GM21717 (cell line): ENCODE measurements around the gene SLF1.

Experiments used
- ATAC-seq: cut with Tn5 transposase; IDR thresholded peaks from one replicate; pipeline ENCODE4 v1.9.1; 2021; ENCODE audit warnings: mild to moderate bottlenecking, moderate library complexity; ENCODE audit not compliant: unreplicated experiment

SLF1 gene

DNA sequence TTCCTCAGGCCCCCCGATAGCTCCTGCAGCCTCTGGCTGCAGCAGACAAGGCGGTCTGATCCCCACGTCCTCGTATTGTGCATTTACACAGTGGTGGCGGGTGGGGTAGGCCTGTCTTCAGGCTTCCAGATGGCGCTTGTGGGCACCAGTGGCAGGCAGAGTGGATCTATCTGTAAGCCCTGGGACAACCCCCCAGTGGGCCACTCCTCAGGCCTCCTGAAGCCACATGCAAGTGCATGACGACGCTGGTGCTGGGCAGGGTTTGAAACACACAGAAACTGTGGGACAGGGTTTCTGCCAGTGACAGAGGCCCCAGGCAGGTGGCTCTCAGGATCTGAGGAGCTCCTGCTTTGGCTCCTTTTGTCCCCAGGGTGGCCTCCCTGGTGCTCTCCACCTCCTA, 42.0 kb downstream of the SLF1 start:
- ATAC-seq: no peak

DNA sequence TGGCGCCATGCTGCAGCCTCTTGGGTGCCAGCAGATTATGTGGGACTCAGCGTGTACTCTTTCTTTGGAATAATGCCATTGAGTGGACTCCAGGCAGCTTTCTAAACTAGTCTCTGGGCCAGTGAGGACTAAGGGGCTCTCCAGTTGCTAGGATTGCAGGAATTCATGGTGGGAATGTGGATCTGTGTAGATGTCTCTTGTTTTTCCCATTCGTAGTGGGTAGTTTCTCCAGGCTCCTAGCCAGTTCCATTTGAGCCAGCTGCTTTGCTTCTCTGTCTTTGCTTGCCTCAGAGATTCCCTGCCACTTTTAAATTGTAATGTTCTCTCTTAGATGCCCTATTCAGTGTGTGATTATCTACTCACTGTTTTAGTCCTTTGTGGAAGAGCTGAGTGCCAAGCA, 42.6 kb downstream of the SLF1 start:
- ATAC-seq: no peak

- no peak for ATAC-seq
These were observed 49.5 kb downstream of the SLF1 start for GRCh38 chr5:94667937-94668336.

- no peak for ATAC-seq
These were observed 52.3 kb downstream of the SLF1 start for GRCh38 chr5:94670726-94671125.

- ATAC-seq: no peak
These were observed 54.3 kb downstream of the SLF1 start for GRCh38 chr5:94672746-94673145.

DNA sequence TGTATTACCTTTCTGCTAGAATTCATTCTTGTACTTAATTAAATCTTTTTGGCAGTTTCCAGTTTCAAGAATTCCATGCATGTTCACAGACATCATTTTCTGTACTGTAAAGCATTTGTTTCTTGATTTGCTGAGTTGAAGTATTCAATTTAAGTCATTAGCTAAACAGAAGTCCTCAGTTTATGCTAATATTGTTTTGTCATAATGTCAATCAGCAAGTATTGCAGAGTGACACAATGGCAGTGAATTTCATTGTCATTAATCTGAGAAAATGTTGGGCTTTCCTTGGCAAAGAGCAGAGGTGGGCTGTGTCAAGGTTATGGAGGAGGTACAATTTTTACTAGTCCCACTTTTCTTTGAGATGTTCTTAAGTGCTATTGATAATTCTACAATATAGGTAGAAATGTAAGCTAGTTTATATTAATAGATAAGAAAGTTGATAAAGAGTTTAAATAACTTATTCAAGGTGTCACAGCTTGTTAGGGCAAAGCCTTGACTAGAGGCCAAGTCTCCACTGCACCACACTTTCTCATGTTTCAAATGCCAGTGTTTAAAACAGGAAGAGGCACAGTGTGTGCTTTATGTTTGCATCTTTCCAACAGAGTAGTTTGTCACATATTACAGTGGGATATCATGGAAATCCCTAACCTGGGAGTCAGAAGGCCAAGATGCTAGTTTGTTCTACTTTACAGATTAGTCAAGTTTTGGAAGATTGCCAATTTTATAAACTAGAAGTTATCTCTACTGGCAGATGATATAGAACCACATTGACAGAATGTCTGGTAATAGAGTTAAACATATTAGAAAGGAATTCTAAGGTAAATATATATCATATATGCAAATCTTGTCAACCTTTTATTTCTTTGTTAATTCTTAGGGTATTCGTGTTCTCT, 56.3 kb downstream of the SLF1 start:
- ATAC-seq: no peak

DNA sequence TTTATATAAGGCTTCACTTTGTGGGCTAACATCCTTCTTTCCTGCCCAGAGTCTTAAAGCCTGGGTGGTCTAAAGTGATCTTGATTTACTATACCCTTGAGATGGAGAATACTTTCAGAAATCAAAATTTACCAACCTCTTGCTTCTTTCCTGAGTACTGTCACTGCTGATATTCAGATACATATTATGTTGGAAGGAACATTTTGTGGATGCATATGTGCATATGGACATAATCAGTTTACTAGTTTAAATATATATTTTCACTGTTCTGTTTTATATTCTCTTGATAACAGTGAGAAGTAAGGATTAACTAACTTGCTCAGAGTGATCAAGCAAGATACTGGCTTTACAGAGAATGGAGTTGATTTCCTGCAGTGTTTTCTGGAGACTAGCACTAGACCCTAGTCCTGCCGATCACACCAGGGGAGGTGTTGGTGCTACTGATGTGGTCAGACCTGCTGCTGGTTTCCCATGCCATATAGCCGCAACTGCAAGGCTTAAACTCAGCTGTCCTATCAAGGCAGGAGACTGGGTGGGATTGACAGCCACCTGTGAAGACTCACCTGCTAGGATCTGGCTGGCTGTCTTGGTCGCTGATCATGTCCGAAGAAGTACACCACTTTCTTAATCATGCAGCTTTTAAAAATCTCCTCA, 57.6 kb downstream of the SLF1 start:
- ATAC-seq: no peak

- no peak for ATAC-seq
These were observed 64.5 kb downstream of the SLF1 start for GRCh38 chr5:94682814-94683520.

DNA sequence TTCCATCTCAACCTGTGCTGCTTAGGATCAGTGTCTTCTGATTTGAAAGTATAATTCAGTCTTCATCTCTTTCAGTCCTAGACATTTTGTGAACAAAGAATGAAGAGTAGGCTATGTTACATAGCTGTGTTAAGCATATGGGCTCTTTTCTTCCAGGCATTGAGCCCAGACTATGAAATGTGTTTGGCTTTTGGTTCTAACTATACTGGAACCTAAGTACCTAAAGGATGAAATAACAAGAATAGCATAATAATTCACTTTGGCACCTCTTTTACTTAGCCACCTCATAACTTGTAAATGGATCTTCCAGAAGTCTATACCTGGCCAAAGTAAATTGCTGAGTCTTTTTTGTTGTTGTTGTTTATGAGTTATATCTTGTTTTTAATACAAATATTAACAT, 71.4 kb downstream of the SLF1 start:
- ATAC-seq: no peak

- ATAC-seq: no peak
These were observed 72.3 kb downstream of the SLF1 start for GRCh38 chr5:94690778-94691177.

DNA sequence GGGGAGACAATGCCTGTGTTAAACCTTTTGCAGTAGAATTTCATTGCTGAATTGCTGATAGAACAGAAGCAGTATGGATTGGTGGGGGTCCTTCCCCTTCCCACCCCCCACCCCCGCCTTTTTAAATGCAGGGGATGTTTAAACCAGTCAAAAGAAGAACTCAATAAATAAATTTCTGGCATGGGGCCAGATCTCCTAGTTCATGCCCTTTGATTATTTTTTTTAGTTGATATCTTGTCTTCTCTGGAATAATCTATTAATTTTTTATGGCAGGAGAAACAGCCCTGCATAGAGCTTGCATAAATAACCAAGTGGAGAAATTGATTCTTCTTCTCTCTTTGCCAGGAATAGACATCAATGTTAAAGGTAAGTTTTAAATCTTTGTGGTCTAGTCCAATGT, 72.8 kb downstream of the SLF1 start:
- ATAC-seq: no peak

GRCh38 chr5:94691949-94692348, 73.5 kb downstream of the SLF1 start:
- no peak for ATAC-seq

DNA sequence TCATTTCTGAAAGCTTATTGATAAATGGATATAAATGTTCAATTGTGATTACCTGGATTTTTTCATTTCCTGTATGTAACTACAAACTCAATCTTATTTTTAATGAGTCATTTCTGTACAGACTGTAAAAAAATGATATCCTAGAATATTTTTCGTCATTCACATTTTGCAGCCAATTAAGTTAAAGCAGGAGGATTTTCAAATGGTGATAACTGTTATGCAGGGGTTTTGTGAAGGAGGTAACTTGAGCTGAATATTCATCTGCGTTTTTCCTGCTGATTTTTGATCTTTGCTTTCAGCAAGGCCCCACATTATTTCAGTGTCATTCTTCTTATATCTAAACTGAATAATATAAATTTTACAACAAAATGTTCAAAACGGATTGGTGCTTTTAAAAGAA, 74.1 kb downstream of the SLF1 start:
- no peak for ATAC-seq

DNA sequence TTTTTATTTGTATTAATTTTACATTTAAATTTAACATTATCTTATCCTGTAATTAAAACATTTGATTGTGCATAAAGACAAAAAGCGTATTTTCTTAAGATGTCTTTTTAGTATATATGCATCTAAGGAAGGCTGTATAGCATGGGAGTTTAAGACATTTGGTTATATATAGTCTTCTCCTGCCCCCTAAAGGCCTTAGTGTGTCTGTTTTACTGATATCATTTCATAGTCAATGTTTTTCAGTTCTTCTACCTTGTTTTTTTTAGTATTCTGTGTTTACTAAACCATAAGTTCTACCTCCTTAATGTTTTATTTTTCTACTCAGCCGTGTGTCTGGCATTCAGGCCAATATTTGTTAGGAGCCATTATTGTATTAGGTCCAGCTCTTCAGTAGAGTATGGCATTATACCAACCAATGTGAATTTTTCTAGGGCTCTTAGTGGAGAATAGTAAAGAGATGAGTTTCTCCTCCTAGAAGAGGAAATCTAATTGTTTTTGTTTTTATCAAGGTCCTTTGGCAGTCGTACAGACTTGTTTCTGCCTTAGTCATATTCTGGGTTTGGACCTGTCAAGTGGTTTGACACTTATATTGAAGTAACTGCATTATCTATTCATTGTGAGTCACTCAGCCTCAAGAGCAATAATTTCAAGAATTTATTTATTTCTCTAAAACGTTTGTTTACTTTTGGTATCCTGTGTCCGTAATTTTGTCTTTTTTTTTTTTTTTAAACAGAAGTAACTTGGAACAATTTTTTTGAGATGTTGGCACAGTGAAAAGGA, 74.8 kb downstream of the SLF1 start:
- ATAC-seq: peak; percentile 78

DNA sequence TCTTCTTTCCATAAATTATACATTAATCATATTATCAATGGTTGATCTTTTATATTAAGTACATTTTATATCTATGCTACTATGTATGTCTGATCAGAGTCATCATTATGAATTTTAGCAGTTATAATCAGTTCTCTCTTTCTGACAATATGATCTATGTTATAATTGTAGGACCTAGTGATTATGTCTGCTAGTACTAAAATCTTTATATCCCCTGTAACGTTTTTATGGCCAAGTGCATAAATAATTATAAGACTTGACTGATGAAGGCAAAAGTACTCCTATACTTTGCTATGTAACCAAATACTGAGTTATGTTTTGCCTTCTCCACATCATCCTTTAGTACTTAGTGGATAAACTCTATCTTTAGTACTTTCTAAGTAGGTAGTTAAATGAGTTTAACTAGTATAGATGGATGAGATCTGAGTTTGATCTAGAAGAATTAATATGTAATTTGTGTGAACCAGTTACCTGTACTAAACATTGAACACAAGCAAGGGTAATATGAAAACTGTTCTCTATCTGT, 75.4 kb downstream of the SLF1 start:
- ATAC-seq: no peak

GRCh38 chr5:94694671-94695070, 76.2 kb downstream of the SLF1 start:
- ATAC-seq: no peak

- ATAC-seq: no peak
These were observed 79.7 kb downstream of the SLF1 start for GRCh38 chr5:94698197-94698596.

DNA sequence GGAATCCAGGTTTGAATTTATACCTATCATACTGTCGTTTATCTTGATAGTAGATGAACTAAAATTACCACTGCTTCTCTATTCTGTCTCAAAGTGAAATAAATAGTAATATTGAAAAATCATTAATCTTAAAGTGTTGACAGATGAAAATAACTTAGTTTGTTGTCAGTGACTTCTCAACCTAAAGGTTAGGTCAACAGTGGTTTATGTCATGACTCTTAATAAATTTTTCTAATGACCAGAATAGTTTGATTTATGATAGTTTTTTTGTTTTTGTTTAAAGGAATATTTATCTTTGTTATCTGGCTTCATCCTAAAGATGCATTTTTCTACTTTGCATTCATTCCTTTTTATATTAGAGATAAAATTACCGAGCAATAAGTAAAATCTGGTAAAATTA, 81.1 kb downstream of the SLF1 start:
- ATAC-seq: no peak

DNA sequence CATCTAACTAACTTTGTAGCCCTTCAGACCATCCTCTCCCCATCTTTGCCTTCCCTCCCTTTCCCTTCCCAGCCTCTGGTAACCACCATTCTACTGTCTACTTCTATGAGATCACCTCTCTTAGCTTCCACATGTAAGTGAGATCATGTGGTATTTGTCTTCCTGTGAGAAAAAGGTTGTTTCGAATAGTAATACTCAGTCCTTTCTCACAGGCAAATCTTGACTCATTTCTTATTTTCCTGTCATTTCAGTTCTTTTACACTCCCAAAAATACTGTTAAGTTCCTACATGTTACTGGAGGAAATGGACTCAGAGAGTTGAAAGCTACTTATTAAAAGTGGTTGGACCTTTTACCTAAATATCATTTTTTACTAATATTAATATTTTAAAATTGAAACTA, 82.1 kb downstream of the SLF1 start:
- ATAC-seq: peak; percentile 86

- ATAC-seq: peak; percentile 47
These were observed 84.3 kb downstream of the SLF1 start for GRCh38 chr5:94702729-94703128.

GRCh38 chr5:94705427-94705826, 87.0 kb downstream of the SLF1 start:
- ATAC-seq: no peak
